Endothelial cell of coronary artery (primary cell): Measurements from ENCODE around the gene CD320. TPM values are rescaled to one million over a fixed set of nuclear protein-coding genes. Genes with fewer than 3 reads are reported as not detected.

Experiments
- total RNA-seq: library from RNA; depleted of rRNA; stranded (reverse); fragments of >200 nt; gene quantifications from 2 replicates; pipeline ENCODE4 v1.2.3, GENCODE V29; 2014

The CD320 gene
- 28.0 and 31.7 TPM in 2 replicates for total RNA-seq

GRCh38 chr19:8307965-8308866 is at the start of gene CD320:
Gene CD320 (minus strand): TSS chr19:8308358. CDS start chr19:8308290, 68 bp downstream.

DNA sequence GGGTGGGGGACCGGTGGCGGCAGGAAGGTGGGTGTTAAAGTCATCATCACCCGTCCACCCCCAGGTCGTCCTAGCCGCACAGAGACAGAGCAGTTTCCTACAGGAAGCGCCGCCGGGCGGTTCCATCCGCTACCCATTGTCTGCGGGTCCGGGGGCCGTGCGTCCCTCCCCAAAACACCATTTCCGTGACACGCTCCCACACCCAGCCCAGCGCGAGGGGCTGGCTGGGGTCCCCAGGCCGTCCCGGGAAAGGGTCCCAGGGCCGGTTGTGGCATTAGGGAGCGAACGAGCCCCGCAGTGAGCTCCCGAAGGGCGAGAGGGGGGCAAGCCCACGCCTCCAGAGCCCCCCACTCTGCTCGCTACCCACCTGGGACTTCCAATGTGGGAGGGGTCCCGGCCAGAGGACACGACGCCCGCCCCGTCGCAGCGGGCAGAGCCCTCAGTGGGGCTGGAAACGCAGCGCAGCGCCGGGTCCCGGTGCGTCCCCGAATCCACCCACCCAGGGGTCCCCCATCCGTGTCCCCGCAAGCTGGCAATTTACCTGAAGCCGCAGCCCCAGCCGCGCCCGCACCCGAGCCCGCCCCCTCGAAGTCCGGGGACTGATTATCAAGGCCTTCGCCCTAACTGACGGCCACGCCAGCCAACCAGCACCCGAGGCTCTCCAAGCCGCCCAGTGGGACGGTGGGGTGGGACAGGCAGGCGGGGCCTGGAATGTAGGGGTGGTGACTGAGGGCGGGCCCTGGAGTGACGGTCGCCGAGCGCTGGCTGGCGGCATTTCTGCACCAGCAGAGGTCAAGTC is 34.7 kb upstream of the CD320 start, which contains the start of gene KANK3:
Gene KANK3 (minus strand): TSS at position 579 of the 799 bp plus-strand sequence. CDS start 5,434 bp downstream, outside the sequence.

GRCh38 chr19:8321067-8321985 is 13.2 kb upstream of the CD320 start, which contains the start of the genes NDUFA7 and RPS28:
Gene NDUFA7 (minus strand): TSS chr19:8321375. CDS start chr19:8321358, 17 bp downstream.
Gene RPS28 (plus strand): TSS chr19:8321496. CDS start chr19:8321531, 35 bp downstream.

Other genes with a start within 250 kb of the CD320 start
- not detected in 2 replicates for gene FBN3, start 158.8 kb downstream of the CD320 start, total RNA-seq
- gene CERS4, start 99.0 kb downstream of the CD320 start, total RNA-seq = 1.8 and 2.5 TPM in 2 replicates
- gene NDUFA7, start 13.0 kb upstream of the CD320 start, total RNA-seq = 30.6 and 37.2 TPM in 2 replicates
- 625 and 752 TPM in 2 replicates for gene RPS28, start 13.1 kb upstream of the CD320 start, total RNA-seq
- 19.3 and 35.2 TPM in 2 replicates for gene KANK3, start 34.9 kb upstream of the CD320 start, total RNA-seq
- 21.4 and 262 TPM in 2 replicates for gene ANGPTL4, start 55.8 kb upstream of the CD320 start, total RNA-seq
- gene RAB11B, start 82.0 kb upstream of the CD320 start, total RNA-seq = 60.2 and 82.3 TPM in 2 replicates
- 89.6 and 160 TPM in 2 replicates for gene MARCHF2, start 104.9 kb upstream of the CD320 start, total RNA-seq
- gene HNRNPM, start 136.6 kb upstream of the CD320 start, total RNA-seq = 79.4 and 116 TPM in 2 replicates
- gene PRAM1, start 194.3 kb upstream of the CD320 start, total RNA-seq = not detected in 2 replicates
- gene ZNF414, start 205.8 kb upstream of the CD320 start, total RNA-seq = 2.7 and 5.9 TPM in 2 replicates